Activated T-cell treated with anti-CD3 and anti-CD28 coated beads, Interleukin-2, amount 50 U/mL, for 1 hour (primary cell): Measurements from ENCODE around the gene XPR1.

Experiments
- DNase-seq: peaks from one replicate; pipeline ENCODE4 v3.0.0-alpha.2; 2020

Gene XPR1

DNA sequence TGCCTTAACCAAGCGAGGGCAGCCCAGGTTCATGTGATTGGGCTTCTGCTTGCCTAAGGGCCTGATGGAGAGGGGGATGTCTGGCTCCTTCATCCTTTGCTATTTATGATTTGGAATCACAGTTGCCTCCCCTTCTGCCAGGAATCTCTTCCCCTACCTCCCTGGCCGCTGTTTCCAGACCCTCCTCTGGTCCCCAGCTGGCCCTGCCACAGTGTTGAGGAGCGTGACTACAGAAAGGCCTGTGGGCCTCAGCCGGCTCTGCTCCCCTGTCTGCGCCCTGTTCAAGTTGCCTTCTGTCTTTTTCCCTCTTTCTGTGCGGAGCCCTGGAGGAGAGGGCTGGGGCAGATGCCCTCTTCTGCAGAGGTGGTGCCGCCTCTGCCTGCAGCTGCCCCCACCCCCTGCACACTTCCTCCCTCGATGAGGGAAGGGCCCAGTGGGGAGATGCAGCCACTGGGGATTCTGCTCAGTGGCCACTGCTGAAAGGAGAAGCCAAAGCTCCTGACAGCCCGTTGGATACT lies 287.4 kb downstream of the XPR1 start:
- DNase-seq = no peak

DNA sequence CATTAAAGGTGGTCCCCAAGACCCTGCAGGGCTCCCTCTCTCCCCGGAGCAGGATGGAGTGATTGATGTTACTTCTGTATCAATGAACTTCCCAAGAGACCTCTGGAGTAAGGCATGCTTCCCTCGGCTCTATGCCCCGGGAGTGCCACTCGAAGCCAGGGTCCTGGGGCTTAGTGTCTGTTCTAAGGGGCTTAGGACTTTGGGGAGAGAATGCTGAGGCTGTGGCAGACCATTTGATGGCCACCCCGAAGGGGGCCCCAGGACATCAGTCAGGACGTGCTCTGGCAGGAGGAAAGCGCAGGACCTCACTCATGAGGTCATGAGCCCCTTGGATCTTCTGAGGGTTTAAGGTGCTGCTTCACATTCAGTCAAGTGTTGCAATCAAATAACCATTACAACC lies 288.4 kb downstream of the XPR1 start:
- DNase-seq = no peak

DNA sequence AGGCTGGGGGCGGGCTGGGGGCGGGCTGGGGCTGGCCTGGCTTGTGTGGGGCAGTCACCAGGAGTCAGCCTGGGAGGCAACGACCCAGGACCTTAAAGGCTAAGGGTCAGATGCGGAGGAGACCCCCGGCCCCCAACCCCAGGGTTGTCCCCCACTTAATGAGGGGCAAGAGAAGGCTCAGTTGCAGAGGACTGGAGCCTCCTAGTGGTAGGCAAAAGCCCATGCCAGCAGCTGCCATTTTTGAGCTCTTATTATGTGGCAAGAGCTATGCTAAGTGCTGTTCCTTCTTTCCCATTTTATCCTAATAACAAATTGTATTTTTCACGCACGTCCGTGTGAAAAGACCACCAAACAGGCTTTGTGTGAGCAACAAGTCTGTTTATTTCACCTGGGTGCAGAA lies 288.9 kb downstream of the XPR1 start:
- no peak for DNase-seq

- DNase-seq = no peak
Observed at GRCh38 chr1:180921386-180921785, 289.6 kb downstream of the XPR1 start.

GRCh38 chr1:180921891-180922630 lies 290.2 kb downstream of the XPR1 start:
- no peak for DNase-seq

- no peak for DNase-seq
Observed at GRCh38 chr1:180922631-180923015, 290.8 kb downstream of the XPR1 start.

DNA sequence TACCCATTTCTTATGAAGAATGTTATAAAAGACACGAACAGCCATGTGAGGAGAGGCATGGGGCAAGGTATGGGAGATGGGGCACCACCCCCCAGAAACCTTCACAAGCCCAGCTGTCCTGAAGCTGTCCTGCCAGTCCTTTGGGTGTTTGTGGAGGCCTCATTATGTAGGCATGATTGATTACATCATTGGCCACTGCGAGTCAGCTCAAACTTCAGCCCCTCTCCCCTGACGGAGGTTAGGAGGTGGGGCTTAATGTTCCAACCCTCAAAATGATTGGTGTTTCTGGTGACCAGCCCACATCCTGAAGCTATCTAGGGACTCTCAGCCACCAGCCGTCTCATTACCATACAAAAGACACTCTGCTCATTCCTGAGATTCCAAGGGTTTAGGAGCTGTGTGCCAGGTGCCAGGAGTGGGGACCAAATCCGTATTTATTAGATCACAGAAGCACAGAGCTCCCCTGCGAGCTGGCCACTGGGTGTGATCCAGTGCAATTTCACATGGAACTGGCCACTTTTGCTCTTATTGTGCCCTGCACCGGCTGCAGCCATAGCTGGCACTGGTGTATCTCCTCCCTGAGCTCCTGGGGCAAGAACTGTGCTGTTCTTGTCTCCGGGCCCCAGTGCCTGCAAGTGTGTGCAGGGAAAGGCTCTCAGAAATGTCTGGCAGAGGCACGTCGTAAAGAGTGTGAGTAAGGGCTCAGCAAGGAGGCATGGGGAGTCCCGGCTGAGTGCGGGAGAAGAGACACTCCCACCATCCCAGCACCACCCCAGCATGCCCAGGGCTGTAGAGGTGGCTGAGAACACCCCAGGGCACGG lies 291.4 kb downstream of the XPR1 start:
- no peak for DNase-seq

DNA sequence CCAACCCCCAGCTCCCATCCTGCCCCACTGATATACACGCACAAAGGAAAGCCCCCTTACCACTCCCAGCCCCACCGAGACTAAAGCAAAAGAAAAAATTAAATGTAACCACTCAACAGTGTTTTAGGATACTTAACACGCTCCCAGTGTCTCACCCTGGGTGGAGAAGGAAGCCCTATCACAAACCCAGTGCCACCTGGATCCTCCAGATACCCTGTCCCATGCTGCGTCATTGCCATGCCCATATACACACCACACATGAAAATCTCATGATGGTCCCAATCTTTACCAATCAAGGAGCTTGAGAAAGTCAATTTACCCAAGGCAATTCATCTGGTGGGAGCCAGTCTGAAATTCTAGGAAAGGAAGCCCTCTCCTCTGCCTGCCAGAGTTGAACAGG lies 292.1 kb downstream of the XPR1 start:
- DNase-seq = no peak

DNA sequence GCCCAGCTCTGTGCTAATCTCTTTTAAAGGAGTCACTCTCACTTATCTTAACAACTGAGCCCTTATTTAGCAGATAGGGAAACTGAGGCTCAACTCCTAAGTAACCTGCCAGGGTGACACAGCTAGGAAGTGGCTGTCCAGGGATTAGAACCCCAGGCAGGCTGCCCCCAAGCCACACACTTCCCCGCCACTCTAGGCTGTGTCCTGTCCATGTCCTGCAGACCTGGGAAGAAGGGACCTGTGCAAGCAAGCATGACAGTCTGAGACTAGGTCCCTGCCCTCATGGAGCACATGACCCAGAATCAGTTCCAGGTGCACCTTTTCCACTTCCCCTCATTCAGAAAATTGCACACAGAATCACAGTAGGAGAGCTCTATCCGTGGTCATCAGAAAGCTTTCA lies 293.1 kb downstream of the XPR1 start:
- DNase-seq = no peak

DNA sequence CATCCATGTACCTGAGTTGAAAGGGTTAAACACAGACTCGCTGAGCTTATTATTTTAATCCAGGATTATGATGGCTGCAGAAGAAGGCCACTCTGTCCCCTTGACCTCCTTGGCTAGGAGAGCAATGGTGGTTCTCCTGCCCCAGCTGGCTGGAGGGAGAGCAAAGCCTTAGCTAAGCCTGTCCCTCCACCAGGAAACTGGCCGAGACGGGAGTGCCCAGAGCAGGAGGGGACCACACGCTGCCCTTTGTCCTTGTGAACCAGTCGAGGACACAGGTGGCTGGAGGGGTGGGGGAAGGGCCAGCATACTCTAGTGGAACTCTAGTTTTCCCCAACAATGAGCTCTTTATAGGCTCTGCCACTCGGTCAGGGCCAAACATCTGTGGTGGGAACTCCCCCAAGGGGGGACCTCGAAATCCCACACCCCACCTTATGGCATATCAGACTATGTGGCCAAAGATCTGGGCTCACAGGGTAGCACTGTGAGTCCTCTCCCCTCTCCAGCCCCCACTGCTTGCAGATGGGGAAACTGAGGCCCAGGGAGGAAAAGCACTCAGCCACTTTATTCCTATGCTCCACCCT lies 293.7 kb downstream of the XPR1 start:
- DNase-seq = no peak

GRCh38 chr1:180926164-180926981 lies 294.6 kb downstream of the XPR1 start:
- DNase-seq = no peak

- DNase-seq = no peak
Observed at GRCh38 chr1:180927348-180927747, 295.5 kb downstream of the XPR1 start.

GRCh38 chr1:180927841-180928240 lies 296.0 kb downstream of the XPR1 start:
- DNase-seq = no peak

DNA sequence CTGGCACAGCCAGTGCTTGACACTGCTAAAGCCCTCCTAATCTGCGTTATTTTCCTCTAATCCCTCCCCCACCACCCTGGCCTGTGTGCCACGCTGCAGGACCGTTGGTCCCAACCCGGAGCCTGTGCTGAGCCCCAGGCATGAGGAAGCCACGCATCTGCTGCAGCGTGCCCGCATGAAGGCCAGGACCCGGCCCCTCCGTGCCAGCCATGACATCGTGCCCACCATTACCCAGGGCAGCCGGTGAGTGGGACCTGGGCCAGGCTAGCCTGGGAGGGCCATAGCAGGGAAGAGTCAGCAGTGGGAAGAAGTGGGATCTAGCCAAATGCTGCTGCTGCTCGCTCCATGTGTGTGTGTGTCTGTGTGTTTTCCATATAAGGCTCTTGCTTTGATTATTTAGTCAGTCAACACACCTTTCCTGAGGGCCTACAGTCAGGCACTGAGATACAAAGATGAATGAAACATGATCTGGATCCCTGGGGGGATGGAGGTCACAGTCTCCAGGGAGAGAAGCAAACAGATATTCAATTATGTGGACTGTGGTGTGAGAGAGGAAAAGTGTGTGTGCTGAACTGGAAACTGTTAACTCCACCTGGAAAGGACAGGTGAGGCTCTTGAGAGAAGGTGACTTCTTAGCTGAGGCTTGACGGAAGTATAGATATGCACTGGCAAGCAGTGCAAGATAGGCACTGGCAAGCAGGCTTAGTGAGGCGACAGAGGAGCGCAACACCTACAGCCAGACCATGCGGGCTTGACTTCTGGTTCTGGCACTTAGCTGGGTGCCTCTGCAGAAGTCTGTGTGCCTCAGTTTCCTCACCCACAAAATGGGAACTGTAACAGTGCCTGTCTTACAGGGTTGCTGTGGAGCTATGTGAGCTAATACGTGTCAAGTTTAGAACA lies 296.8 kb downstream of the XPR1 start:
- no peak for DNase-seq

DNA sequence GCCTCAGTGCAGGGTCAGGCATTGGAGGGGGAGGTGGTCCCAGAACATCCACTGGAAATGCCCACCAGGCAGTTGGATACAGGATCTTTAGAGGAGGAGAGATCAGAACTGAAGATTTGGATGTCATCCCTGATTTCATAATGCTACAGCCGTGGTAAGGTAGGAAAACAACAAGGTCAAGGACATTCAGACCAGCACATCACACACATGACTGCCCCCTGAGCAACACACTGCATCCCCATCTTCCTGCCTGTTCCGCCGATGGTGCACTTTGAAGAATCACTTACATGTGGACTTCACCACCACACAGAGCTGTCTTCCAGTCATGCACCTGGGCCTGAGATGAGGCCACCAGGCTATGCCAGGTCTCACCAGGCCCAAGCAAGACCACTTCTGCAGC lies 297.6 kb downstream of the XPR1 start:
- DNase-seq = no peak

DNA sequence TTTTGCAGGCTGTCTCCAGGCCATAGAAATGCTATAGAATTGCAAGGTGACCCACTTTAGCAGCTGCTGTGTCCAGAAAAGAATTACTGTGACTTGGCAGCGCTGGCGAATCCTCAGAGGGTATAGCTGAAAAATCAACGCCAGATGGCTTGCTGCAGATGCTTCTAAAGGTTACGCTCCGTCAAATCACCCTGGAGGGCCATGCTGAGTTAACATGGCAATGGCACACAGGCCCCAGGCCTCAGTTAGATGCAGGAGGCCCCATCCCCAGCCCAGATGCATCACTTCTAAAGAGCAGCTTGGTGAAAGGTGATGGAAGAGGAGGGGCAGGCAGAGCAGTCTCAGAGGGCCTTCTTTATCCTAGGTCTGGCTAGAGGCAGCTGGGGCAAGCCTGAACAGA lies 298.9 kb downstream of the XPR1 start:
- no peak for DNase-seq

DNA sequence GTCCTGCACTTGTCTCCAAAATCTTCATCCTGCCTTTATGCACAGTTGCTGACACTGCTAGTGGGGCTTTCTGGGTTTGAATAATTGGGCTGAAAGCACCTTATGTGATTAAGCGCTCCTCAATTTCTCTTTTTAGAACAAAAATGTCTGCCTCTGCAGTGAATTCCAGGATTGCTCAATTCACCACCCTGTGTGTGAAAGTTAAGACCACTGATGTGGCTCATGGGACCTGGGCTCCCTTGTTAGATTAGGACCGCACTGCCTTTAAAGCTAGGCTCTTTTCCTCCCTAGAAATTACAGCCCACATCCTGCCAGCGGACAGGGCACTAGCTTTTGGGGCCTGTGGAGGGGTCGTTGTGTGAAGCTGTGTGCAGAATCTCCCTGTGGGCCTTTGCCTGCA lies 299.7 kb downstream of the XPR1 start:
- no peak for DNase-seq

DNA sequence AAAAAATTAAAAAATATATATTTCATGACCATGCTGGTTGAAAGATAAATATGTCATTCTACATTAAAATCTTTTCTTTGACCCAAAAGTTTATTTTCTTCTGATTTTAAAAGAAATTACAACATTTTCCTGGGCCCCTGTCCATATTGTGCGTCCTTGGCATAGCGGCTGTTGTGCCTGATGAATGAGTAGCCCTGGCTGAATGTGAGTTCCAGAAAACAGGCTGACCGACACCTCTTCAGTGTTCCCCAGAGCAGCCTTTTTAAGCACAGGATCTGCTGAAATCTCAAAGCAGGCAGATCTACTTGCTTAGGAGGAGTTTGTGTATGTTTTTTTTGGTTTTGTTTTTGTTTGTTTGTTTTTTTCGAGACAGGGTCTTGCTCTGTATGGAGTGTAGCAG lies 300.6 kb downstream of the XPR1 start:
- no peak for DNase-seq

- DNase-seq = no peak
Observed at GRCh38 chr1:180933141-180933540, 301.3 kb downstream of the XPR1 start.

- DNase-seq = no peak
Observed at GRCh38 chr1:180934563-180934962, 302.7 kb downstream of the XPR1 start.

DNA sequence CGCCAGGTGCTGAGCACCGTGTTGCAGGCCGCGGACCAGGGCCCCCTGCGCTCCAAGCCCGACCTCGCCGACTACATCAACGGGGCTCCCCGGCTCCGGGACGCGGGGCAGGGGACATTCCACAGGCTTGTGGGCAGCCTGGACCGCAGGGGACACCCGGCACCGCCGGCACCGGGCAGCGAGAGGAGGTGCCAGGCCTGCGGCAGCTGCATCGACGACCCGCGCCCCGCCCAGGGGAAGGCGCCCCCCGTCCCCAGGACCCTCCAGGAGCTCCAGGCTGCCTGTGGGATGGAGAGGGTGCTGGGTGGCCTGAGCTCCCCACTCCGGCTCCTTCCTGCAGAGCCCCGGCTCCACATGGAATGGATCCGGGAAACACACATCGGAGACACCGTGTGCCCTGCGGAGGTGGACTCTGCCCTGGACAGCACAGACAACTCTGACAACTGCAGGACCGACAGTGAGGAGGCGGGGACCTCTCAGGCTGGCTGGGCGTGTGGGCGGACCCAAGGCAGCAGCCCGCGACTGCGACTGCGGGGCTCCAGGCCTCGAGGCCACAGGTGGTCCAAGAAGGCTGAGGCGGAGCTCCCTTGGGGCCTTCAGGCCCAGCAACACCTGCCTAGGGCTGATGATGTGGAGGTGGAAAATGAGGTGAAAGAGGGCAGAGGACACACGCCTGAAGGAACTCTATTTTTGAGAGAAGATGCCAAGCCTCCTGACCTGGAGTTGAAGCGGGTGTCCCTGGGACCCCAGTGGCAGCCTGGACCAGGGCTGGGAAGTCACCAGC lies 303.7 kb downstream of the XPR1 start:
- DNase-seq = no peak
